Natural killer cell (primary cell): ENCODE measurements around the gene SLC12A6. TPM values are rescaled to one million over a fixed set of nuclear protein-coding genes. Genes with fewer than 3 reads are reported as not detected.
"Not testable (repeated sequence)": the region's sequence is repeated elsewhere in the genome, so short reads cannot be mapped to it uniquely, and the experiment has no call there.

Experiments
- ATAC-seq, 3 donors: fragments of 150-1000 bp in 2 of 3; fragments of 200-7000 bp in 1 of 3; cut with Tn5 transposase; 1 replicate in 1 of 3; 2 replicates in 2 of 3; pipeline ENCODE4 v1.10.0; 2021; ENCODE audit warnings: mild to moderate bottlenecking in 2 of 3, moderate library complexity in 2 of 3
- DNase-seq, 2 donors: peaks; one replicate each; pipeline versions ENCODE4 v3.0.0 to v3.0.0-alpha.2; 2013 to 2021; ENCODE audit warnings: mixed read lengths in 1 of 2
- H3K27ac ChIP-seq: one replicate; pipeline ENCODE4 v1.5.1; 2013; ENCODE audit warnings: mild to moderate bottlenecking, low read length
- H3K27me3 ChIP-seq: one replicate; pipeline ENCODE4 v1.6.1; 2013; ENCODE audit warnings: low read length; ENCODE audit not compliant: control insufficient read depth, insufficient read depth
- H3K36me3 ChIP-seq: one replicate; pipeline ENCODE4 v1.6.1; 2013; ENCODE audit warnings: low read length; ENCODE audit not compliant: control insufficient read depth, insufficient read depth
- H3K4me1 ChIP-seq: one replicate; pipeline ENCODE4 v1.6.1; 2013; ENCODE audit warnings: low read length; ENCODE audit not compliant: control insufficient read depth, insufficient read depth
- H3K4me3 ChIP-seq: one replicate; pipeline ENCODE4 v1.5.1; 2013; ENCODE audit warnings: low read length
- H3K9me3 ChIP-seq: one replicate; pipeline ENCODE4 v1.6.1; 2013; ENCODE audit warnings: low read length; ENCODE audit not compliant: control insufficient read depth, insufficient read depth
- H3K27ac Mint-ChIP-seq, 2 donors: one replicate each; pipeline ENCODE4 v1.8.0; 2022; ENCODE audit warnings: mild to moderate bottlenecking in 2 of 2, mixed read lengths in 2 of 2, moderate library complexity in 1 of 2
- H3K27me3 Mint-ChIP-seq, 2 donors: one replicate each; pipeline ENCODE4 v1.8.0; 2022; ENCODE audit warnings: low read depth in 2 of 2, mixed read lengths in 2 of 2
- H3K36me3 Mint-ChIP-seq: one replicate; pipeline ENCODE4 v1.8.0; 2022; ENCODE audit warnings: mixed read lengths
- H3K4me1 Mint-ChIP-seq, 2 donors: one replicate each; pipeline ENCODE4 v1.8.0; 2022; ENCODE audit warnings: mixed read lengths in 2 of 2
- H3K4me3 Mint-ChIP-seq: one replicate; pipeline ENCODE4 v1.8.0; 2022; ENCODE audit warnings: mild to moderate bottlenecking, moderate library complexity, mixed read lengths
- H3K9me3 Mint-ChIP-seq, 2 donors: one replicate each; pipeline ENCODE4 v1.8.0; 2022; ENCODE audit warnings: mixed read lengths in 2 of 2
- WGBS: methylation state at CpG from one replicate; pipeline ENCODE4 v1.1.7; 2013; ENCODE audit warnings: missing lambda C conversion rate; ENCODE audit not compliant: insufficient coverage; 5-methylcytosine and 5-hydroxymethylcytosine counted together
- intact Hi-C: fragments of 100-400 bp; cut with micrococcal nuclease; formaldehyde crosslinking; loops from one replicate; pipeline ENCODE4 v1.14.2; 2022
- total RNA-seq, 4 donors: library from RNA; stranded (reverse); fragments of 120-200 nt in 1 of 4; gene quantifications; one replicate each; pipeline versions ENCODE4 v1.2.3 to v1.2.4, GENCODE V29; 2013 to 2022
- TF ChIP-seq, protein P1 (sequence below): fragments of 200-600 bp; IDR thresholded peaks from one replicate; pipeline ENCODE4 v1.8.0; 2022; ENCODE audit warnings: antibody characterized with exemption

The SLC12A6 gene
- total RNA-seq, 3 donors from 2014 or later (not counting 1 experiment from before 2014, with no cell fraction given) = 56.1 to 82.9 (median 79.5) TPM

DNA sequence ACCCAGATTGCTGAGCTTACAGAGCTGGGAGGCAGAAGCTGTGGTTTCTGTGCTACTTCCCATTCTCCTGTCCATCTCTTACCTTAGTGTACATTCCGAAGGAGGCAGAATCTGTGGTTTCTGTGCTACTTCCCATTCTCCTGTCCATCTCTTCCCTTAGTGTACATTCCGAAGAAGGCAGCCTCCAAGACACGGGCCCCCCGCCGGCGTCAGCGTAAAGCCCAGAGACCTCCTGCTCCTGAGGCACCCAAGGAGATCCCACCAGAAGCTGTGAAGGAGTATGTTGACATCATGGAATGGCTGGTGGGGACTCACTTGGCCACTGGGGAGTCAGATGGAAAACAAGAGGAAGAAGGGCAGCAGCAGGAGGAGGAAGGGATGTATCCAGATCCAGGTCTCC, 16.7 kb upstream of the SLC12A6 start:
- H3K4me3 Mint-ChIP-seq = no peak overlapping the region

DNA sequence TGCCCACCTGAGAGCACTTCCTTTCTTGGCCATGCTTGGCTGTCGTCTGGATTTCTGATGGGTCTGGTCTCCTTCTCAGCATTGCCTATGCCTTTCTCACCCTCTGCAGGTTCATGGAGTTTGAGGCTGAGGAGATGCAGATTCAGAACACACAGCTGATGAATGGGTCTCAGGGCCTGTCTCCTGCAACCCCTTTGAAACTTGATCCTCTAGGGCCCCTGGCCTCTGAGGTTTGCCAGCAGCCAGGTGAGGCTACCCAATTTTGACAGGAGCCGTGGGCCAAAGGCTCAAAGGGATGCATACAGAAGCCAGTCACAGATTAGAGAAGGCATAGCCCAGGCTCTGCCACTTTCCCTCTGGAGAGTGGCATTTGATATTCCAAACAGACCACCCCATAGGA, 16.0 kb upstream of the SLC12A6 start:
- WGBS = 83% methylated on average over 2 of the region's 2 CpGs
- no peak for ATAC-seq
- no peak overlapping the region for H3K4me3 Mint-ChIP-seq

More for the DNA sequence above, 16.7 kb upstream of the SLC12A6 start:
- Histone ChIP-seq H3K4me3 (no peak overlapping the region), H3K4me1 (no peaks in the 10 kb centered on the region), H3K36me3 (peaks cover 19% of the 10 kb centered on the region), H3K27me3 (no peaks in the 10 kb centered on the region), H3K9me3 (no peaks in the 10 kb centered on the region), H3K27ac (no peak overlapping the region)
- ATAC-seq = no peak
- intact Hi-C loops = no loop called here
- peaks cover 0 to 4% of the 10 kb centered on the region in 2 donors for H3K4me1 Mint-ChIP-seq
- TF ChIP-seq, protein P1, sequence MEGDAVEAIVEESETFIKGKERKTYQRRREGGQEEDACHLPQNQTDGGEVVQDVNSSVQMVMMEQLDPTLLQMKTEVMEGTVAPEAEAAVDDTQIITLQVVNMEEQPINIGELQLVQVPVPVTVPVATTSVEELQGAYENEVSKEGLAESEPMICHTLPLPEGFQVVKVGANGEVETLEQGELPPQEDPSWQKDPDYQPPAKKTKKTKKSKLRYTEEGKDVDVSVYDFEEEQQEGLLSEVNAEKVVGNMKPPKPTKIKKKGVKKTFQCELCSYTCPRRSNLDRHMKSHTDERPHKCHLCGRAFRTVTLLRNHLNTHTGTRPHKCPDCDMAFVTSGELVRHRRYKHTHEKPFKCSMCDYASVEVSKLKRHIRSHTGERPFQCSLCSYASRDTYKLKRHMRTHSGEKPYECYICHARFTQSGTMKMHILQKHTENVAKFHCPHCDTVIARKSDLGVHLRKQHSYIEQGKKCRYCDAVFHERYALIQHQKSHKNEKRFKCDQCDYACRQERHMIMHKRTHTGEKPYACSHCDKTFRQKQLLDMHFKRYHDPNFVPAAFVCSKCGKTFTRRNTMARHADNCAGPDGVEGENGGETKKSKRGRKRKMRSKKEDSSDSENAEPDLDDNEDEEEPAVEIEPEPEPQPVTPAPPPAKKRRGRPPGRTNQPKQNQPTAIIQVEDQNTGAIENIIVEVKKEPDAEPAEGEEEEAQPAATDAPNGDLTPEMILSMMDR = no peak
- no peak overlapping the region for H3K27ac Mint-ChIP-seq
- no peak for DNase-seq
- 92% methylated on average over 7 of the region's 7 CpGs for WGBS
- H3K27me3 Mint-ChIP-seq = no peaks in the 10 kb centered on the region
- no peaks in the 10 kb centered on the region for H3K36me3 Mint-ChIP-seq
- H3K9me3 Mint-ChIP-seq = no peaks in the 10 kb centered on the region

DNA sequence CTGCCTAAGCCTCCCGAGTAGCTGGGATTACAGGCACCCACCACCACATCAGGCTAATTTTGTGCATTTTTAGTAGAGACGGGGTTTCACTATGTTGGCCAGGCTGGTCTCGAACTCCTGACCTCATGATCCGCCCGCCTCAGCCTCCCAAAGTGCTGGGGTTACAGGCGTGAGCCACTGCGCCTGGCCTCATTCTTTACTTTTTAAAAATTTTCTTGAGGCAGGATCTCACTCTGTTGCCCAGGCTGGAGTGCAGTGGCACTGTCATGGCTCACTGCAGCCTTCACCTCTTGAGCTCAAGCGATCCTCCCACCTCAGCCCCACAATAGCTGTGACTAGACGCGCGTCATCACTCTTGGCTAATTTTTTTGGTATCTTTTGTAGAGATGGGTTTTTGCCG, 15.4 kb upstream of the SLC12A6 start:
- H3K9me3 ChIP-seq, ATAC-seq, intact Hi-C loops, H3K4me1 Mint-ChIP-seq, H3K4me1 ChIP-seq, H3K4me3 Mint-ChIP-seq, H3K27ac ChIP-seq, H3K36me3 Mint-ChIP-seq, H3K4me3 ChIP-seq, DNase-seq, H3K9me3 Mint-ChIP-seq, H3K27me3 ChIP-seq, H3K27ac Mint-ChIP-seq, H3K27me3 Mint-ChIP-seq: not testable (repeated sequence)
- peaks cover 14% of the 10 kb centered on the region for H3K36me3 ChIP-seq
- 97% methylated on average over 9 of the region's 12 CpGs for WGBS

More for the DNA sequence above, 16.0 kb upstream of the SLC12A6 start:
- H3K9me3 ChIP-seq = no peaks in the 10 kb centered on the region
- no peaks in the 10 kb centered on the region for H3K27me3 Mint-ChIP-seq
- H3K36me3 Mint-ChIP-seq = no peaks in the 10 kb centered on the region
- no peak overlapping the region for H3K27ac ChIP-seq
- TF ChIP-seq, protein P1 = no peak
- DNase-seq = no peak
- peaks cover 0 to 4% of the 10 kb centered on the region in 2 donors for H3K4me1 Mint-ChIP-seq
- intact Hi-C loops = no loop called here
- H3K4me1 ChIP-seq = no peaks in the 10 kb centered on the region
- H3K36me3 ChIP-seq = peaks cover 19% of the 10 kb centered on the region
- no peak overlapping the region for H3K27ac Mint-ChIP-seq
- no peaks in the 10 kb centered on the region for H3K27me3 ChIP-seq
- no peaks in the 10 kb centered on the region for H3K9me3 Mint-ChIP-seq
- no peak overlapping the region for H3K4me3 ChIP-seq

DNA sequence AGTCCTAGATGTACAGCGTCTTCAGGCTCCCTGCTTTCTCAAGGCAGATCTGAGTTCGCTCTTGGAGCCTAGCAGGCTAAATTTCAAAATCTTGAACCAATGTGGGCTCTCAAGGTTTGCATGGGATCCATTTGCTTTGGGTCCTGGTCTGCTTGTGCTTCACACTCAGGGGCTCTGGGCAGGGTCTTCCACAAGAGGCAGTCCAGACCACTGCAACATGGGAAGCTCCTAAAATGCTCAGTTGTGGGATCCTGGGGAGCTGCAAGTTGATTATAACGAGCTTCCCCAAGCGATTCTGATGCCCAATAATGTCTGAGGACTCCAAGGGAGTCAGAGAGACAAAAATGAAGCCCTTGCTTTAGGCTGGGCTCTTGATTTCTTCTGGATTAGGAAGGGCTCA, 12.2 kb upstream of the SLC12A6 start:
- no peak for ATAC-seq
- H3K27me3 Mint-ChIP-seq = peaks cover 0 to 3% of the 10 kb centered on the region in 2 donors

More for the DNA sequence above, 12.2 kb upstream of the SLC12A6 start:
- H3K27me3 ChIP-seq = no peaks in the 10 kb centered on the region
- TF ChIP-seq, protein P1 = no peak
- no peaks in the 10 kb centered on the region for H3K36me3 Mint-ChIP-seq
- H3K27ac ChIP-seq = no peak overlapping the region
- no peak for DNase-seq
- 89% methylated on average over 4 of the region's 4 CpGs for WGBS
- no peak overlapping the region for H3K4me3 ChIP-seq
- H3K36me3 ChIP-seq = peaks cover 2% of the 10 kb centered on the region
- intact Hi-C loops = no loop called here
- no peak overlapping the region for H3K4me3 Mint-ChIP-seq
- no peak overlapping the region for H3K27ac Mint-ChIP-seq
- no peaks in the 10 kb centered on the region for H3K9me3 ChIP-seq
- H3K4me1 Mint-ChIP-seq = no peaks in the 10 kb centered on the region
- H3K4me1 ChIP-seq = no peaks in the 10 kb centered on the region
- no peaks in the 10 kb centered on the region for H3K9me3 Mint-ChIP-seq
